Measurements from ENCODE around the gene IRF6.

Gene IRF6

DNA sequence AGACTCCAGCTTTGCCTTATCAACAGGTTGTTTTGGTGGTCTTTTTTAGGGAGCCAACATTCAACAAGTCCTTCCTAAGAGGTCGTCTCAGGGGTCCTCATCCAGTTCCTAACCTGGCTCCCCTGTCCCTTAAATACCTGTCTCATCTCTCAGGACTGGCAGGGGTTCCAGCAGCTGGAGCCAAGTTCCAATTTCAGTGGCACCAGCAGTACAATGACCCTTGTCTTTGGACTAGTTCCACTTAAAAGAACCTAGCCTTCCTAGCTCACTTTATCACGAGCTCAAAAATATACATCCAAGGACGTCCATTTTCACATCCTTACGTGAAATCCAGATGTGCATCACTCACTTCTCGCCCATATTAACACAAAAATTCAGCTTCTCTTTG, 68.8 kb downstream of the IRF6 start:
- ChIA-PET CTCF (interaction anchor here (1.0 to 3.2 kb wide), 7 partner anchors 9 to 167 kb away, joined by 3 to 23 read pairs (median 4); no protein-coding TSS in a partner anchor), POLR2A (no interaction called here)
- H3K4me3 ChIP-seq (ENCODE audit: low read depth, low read length) = no peak overlapping the region
- TF ChIP-seq, protein P1, sequence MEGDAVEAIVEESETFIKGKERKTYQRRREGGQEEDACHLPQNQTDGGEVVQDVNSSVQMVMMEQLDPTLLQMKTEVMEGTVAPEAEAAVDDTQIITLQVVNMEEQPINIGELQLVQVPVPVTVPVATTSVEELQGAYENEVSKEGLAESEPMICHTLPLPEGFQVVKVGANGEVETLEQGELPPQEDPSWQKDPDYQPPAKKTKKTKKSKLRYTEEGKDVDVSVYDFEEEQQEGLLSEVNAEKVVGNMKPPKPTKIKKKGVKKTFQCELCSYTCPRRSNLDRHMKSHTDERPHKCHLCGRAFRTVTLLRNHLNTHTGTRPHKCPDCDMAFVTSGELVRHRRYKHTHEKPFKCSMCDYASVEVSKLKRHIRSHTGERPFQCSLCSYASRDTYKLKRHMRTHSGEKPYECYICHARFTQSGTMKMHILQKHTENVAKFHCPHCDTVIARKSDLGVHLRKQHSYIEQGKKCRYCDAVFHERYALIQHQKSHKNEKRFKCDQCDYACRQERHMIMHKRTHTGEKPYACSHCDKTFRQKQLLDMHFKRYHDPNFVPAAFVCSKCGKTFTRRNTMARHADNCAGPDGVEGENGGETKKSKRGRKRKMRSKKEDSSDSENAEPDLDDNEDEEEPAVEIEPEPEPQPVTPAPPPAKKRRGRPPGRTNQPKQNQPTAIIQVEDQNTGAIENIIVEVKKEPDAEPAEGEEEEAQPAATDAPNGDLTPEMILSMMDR (IDR thresholded peaks at IDR 0.05; ENCODE audit: insufficient read depth, low read length, missing control alignments) = no peak
- no peak for DNase-seq (ENCODE audit: low read depth, low spot score)

- H3K4me3 ChIP-seq (ENCODE audit: low read depth, low read length) = no peak overlapping the region
- TF ChIP-seq, protein P1 (IDR thresholded peaks at IDR 0.05; ENCODE audit: insufficient read depth, low read length, missing control alignments) = no peak
- POLR2A ChIA-PET = no interaction called here
- no peak for DNase-seq (ENCODE audit: low read depth, low spot score)
- CTCF ChIA-PET = interaction anchor here (1.0 to 3.2 kb wide), 6 partner anchors 9 to 167 kb away, joined by 3 to 23 read pairs (median 4); no protein-coding TSS in a partner anchor
These were observed 69.3 kb downstream of the IRF6 start for GRCh38 chr1:209736490-209737117.

Data from AG04449 (cell line).